ENCODE results near the gene DOCK2.

DNA sequence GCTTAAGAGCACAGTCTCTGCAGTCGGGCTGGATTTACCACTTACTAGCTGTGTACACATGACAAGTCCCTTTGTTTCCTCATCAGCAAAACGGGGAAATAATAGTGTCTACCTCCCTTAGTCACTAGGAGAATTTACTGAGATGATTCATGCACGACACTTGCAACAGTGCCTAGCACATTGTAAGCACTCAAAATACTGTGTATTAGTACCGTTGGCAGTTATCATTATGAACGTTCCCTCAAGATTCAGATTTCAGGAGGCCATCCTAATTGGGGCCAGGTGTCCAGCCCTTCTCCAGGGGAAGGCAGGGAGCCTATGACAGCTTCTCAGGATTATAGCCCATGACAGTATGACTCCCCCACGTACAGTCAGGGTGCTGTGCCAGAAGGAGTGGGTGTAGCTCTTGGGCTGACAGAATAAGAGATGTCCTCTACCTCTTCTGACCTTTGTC is 164.3 kb downstream of the DOCK2 start:
- TF ChIP-seq EZH2 (optimal IDR thresholded peaks at IDR 0.05; ENCODE audit: low read depth, low read length) (no peak), EZH2phosphoT487 (IDR thresholded peaks at IDR 0.05; ENCODE audit: low read length) (no peak)
- TF ChIP-seq, protein P1, sequence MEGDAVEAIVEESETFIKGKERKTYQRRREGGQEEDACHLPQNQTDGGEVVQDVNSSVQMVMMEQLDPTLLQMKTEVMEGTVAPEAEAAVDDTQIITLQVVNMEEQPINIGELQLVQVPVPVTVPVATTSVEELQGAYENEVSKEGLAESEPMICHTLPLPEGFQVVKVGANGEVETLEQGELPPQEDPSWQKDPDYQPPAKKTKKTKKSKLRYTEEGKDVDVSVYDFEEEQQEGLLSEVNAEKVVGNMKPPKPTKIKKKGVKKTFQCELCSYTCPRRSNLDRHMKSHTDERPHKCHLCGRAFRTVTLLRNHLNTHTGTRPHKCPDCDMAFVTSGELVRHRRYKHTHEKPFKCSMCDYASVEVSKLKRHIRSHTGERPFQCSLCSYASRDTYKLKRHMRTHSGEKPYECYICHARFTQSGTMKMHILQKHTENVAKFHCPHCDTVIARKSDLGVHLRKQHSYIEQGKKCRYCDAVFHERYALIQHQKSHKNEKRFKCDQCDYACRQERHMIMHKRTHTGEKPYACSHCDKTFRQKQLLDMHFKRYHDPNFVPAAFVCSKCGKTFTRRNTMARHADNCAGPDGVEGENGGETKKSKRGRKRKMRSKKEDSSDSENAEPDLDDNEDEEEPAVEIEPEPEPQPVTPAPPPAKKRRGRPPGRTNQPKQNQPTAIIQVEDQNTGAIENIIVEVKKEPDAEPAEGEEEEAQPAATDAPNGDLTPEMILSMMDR (IDR thresholded peaks at IDR 0.05; ENCODE audit: low read length): no peak

Measured in MM.1S (cell line).